BE2C (cell line): ENCODE data around the gene ZDHHC14.

Source experiments
- DNase-seq: peaks from one replicate; pipeline ENCODE4 v3.0.0-alpha.2; 2020
- H3K27me3 ChIP-seq: fragments of 250-450 bp; sonication (Bioruptor Pico); 2 replicates; pipeline ENCODE4 v1.5.1; 2020; ENCODE audit warnings: mild to moderate bottlenecking
- H3K36me3 ChIP-seq: fragments of 250-450 bp; sonication (Bioruptor Pico); 2 replicates; pipeline ENCODE4 v1.5.1; 2020; ENCODE audit warnings: mild to moderate bottlenecking
- H3K4me1 ChIP-seq: fragments of 250-450 bp; sonication (Bioruptor Pico); 2 replicates; pipeline ENCODE4 v1.5.1; 2020
- H3K4me3 ChIP-seq: 2 replicates; pipeline ENCODE4 v1.5.1; 2011; ENCODE audit warnings: low read depth, low read length
- H3K9me3 ChIP-seq: fragments of 250-450 bp; sonication (Bioruptor Pico); 2 replicates; pipeline ENCODE4 v1.5.1; 2020
- CTCF ChIP-seq: IDR thresholded peaks from 2 replicates; pipeline ENCODE4 v1.5.1; 2012; ENCODE audit warnings: mild to moderate bottlenecking, low read depth, low read length

The ZDHHC14 gene

GRCh38 chr6:157561414-157561790 is 180.4 kb downstream of the ZDHHC14 start:
- TF ChIP-seq CTCF, result no peak
- Histone ChIP-seq H3K4me1 (no peaks in the 10 kb centered on the region), H3K27me3 (no peaks in the 10 kb centered on the region), H3K9me3 (no peaks in the 10 kb centered on the region), H3K36me3 (no peaks in the 10 kb centered on the region), H3K4me3 (no peak overlapping the region)
- DNase-seq, result no peak

GRCh38 chr6:157561929-157562810 is 181.2 kb downstream of the ZDHHC14 start:
- Histone ChIP-seq H3K4me3 (no peak overlapping the region), H3K27me3 (no peaks in the 10 kb centered on the region), H3K4me1 (no peaks in the 10 kb centered on the region), H3K9me3 (no peaks in the 10 kb centered on the region), H3K36me3 (no peaks in the 10 kb centered on the region)
- no peak for TF ChIP-seq CTCF
- DNase-seq, result no peak

- H3K4me3 ChIP-seq, result no peak overlapping the region
These were observed 182.0 kb downstream of the ZDHHC14 start for GRCh38 chr6:157562997-157563396.

GRCh38 chr6:157563611-157564284 is 182.8 kb downstream of the ZDHHC14 start:
- Histone ChIP-seq H3K36me3 (no peaks in the 10 kb centered on the region), H3K4me1 (no peaks in the 10 kb centered on the region), H3K4me3 (no peak overlapping the region), H3K9me3 (no peaks in the 10 kb centered on the region), H3K27me3 (no peaks in the 10 kb centered on the region)
- TF ChIP-seq CTCF, result no peak
- no peak for DNase-seq

More at GRCh38 chr6:157562997-157563396, 182.0 kb downstream of the ZDHHC14 start:
- DNase-seq, result no peak
- no peaks in the 10 kb centered on the region for H3K36me3 ChIP-seq
- H3K27me3 ChIP-seq, result no peaks in the 10 kb centered on the region
- no peak for TF ChIP-seq CTCF
- no peaks in the 10 kb centered on the region for H3K9me3 ChIP-seq
- no peaks in the 10 kb centered on the region for H3K4me1 ChIP-seq

- H3K27me3 ChIP-seq, result no peaks in the 10 kb centered on the region
- no peak overlapping the region for H3K4me3 ChIP-seq
- TF ChIP-seq CTCF, result no peak
- H3K36me3 ChIP-seq, result no peaks in the 10 kb centered on the region
- no peak for DNase-seq
- no peaks in the 10 kb centered on the region for H3K9me3 ChIP-seq
- no peaks in the 10 kb centered on the region for H3K4me1 ChIP-seq
These were observed 187.7 kb downstream of the ZDHHC14 start for GRCh38 chr6:157568702-157569101.

- DNase-seq, result no peak
- Histone ChIP-seq H3K9me3 (no peaks in the 10 kb centered on the region), H3K36me3 (no peaks in the 10 kb centered on the region), H3K4me1 (no peaks in the 10 kb centered on the region), H3K4me3 (no peak overlapping the region), H3K27me3 (no peaks in the 10 kb centered on the region)
- no peak for TF ChIP-seq CTCF
These were observed 188.6 kb downstream of the ZDHHC14 start for GRCh38 chr6:157569543-157569942.
